Activated CD4-positive, alpha-beta T cell treated with anti-CD3 and anti-CD28 coated beads, Interleukin-2, Interleukin-6, amounts not matched to agents 100 ng/mL and 50 ng/mL, durations not matched to agents 16 hours and 8 hours (primary cell): ENCODE results near the gene SMAD6.

Experiments used
- DNase-seq: peaks from one replicate; pipeline ENCODE4 v3.0.0-alpha.2; 2020

The SMAD6 gene

GRCh38 chr15:66778314-66778665, 76.3 kb downstream of the SMAD6 start:
- no peak for DNase-seq

- DNase-seq, result no peak
These were observed 76.7 kb downstream of the SMAD6 start for GRCh38 chr15:66778716-66779115.

- DNase-seq, result no peak
These were observed 77.4 kb downstream of the SMAD6 start for GRCh38 chr15:66779331-66780009.

- DNase-seq, result no peak
These were observed 78.3 kb downstream of the SMAD6 start for GRCh38 chr15:66780172-66780972.

- no peak for DNase-seq
These were observed 79.1 kb downstream of the SMAD6 start for GRCh38 chr15:66780973-66781718.

GRCh38 chr15:66782785-66783184, 80.7 kb downstream of the SMAD6 start:
- no peak for DNase-seq

GRCh38 chr15:66783314-66783713, 81.3 kb downstream of the SMAD6 start:
- DNase-seq, result no peak

- DNase-seq, result no peak
These were observed 81.7 kb downstream of the SMAD6 start for GRCh38 chr15:66783725-66784124.

- DNase-seq, result no peak
These were observed 82.1 kb downstream of the SMAD6 start for GRCh38 chr15:66784174-66784573.

- DNase-seq, result no peak
These were observed 83.6 kb downstream of the SMAD6 start for GRCh38 chr15:66785637-66786036.

GRCh38 chr15:66786222-66786621, 84.2 kb downstream of the SMAD6 start:
- no peak for DNase-seq

GRCh38 chr15:66786708-66787488, 84.9 kb downstream of the SMAD6 start:
- DNase-seq, result no peak

GRCh38 chr15:66787489-66787871, 85.4 kb downstream of the SMAD6 start:
- no peak for DNase-seq

- no peak for DNase-seq
These were observed 86.0 kb downstream of the SMAD6 start for GRCh38 chr15:66788024-66788423.

GRCh38 chr15:66789029-66790025, 87.3 kb downstream of the SMAD6 start:
- DNase-seq, result peak; percentile 16

- no peak for DNase-seq
These were observed 93.8 kb downstream of the SMAD6 start for GRCh38 chr15:66795851-66796250.

- DNase-seq, result no peak
These were observed 94.3 kb downstream of the SMAD6 start for GRCh38 chr15:66796343-66796742.

- DNase-seq, result no peak
These were observed 95.9 kb downstream of the SMAD6 start for GRCh38 chr15:66797921-66798320.

- no peak for DNase-seq
These were observed 96.5 kb downstream of the SMAD6 start for GRCh38 chr15:66798426-66799061.

GRCh38 chr15:66799242-66799641, 97.2 kb downstream of the SMAD6 start:
- no peak for DNase-seq

GRCh38 chr15:66800584-66801235, 98.7 kb downstream of the SMAD6 start:
- DNase-seq, result no peak
